ELF-1 (cell line): ENCODE data around the gene BRI3BP.
A peak's percentile ranks its signal among the peaks of the same experiment; 100 is the strongest.
"Not testable (repeated sequence)": the region's sequence is repeated elsewhere in the genome, so short reads cannot be mapped to it uniquely, and the experiment has no call there.

ENCODE experiments used
- DNase-seq: peaks from one replicate; pipeline ENCODE4 v3.0.0-alpha.2; 2016; ENCODE audit warnings: low read depth, low spot score

BRI3BP gene

DNA sequence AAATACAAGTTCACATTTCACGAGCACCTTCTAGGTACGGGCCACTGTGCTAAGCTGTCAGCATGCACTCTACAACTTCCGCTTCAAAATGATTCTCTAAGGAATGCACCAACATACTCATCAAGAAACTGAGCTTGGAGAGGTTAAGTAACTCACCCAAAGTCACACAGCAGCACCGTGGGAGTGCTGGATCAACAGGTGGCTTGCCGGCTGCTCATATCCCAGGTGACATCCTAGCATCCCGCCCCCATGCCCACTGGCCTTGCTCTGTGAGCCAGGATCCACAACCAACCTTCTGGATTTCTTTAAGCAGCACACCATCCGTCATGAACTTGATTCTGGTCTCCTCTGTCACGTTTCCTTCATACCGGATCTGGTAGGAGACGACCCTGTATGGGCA lies 21.2 kb upstream of the BRI3BP start:
- no peak for DNase-seq

DNA sequence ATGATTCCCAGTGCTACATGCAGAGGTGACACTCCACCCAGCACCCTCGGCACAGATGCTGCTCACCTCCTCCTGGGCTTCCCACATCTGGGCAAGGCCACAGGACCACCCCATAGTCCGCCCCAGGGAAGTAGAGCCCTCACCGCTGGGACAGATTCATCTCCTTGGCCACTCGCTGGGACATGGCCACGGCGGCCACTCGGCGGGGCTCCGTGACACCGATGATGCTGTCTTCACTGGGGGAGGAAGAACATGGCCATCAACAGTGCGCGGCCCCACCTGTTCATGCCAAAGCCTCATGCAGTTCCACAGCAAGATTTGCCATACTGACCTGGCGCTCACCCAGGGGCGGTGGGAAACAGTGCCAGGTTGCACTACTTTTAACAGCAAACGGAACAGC lies 18.2 kb upstream of the BRI3BP start:
- no peak for DNase-seq

DNA sequence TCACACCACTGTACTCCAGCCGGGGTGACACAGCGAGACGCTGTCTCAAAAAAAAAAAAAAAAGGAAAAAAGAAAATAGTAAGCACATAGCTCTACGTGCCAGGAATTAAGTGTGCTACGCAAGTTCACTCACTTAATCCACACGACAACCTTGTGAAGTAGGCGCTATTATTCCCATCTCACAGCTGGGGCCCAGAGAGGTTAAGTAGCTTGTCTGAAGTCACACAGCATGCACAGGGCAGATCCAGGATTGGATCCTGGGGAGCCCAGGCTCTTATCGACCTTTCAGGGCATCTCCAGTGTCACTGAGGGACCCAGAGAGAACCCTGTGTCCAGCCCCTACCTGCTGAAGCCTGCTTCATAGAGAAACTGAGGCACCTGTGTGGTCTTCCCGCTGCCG lies 16.4 kb upstream of the BRI3BP start:
- DNase-seq, result no peak

DNA sequence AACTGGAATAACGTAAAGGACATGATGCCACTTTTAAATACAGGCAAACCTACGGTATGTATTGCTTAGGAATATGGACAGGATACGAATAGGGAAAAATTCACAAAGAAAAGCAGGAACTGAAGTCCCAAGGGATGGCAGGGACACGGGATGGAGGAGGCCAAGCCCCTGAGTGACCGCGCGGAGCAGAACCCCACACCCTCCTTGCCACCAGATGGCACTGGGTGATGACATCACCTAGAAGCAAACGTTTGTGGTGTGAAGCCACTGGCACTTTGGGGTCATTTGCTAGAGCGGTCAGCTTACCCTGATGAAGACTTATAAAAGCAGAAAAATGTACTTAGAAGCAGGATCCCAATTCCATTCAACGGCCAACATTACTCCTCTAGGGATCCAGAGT lies 13.9 kb upstream of the BRI3BP start:
- DNase-seq, result no peak

DNA sequence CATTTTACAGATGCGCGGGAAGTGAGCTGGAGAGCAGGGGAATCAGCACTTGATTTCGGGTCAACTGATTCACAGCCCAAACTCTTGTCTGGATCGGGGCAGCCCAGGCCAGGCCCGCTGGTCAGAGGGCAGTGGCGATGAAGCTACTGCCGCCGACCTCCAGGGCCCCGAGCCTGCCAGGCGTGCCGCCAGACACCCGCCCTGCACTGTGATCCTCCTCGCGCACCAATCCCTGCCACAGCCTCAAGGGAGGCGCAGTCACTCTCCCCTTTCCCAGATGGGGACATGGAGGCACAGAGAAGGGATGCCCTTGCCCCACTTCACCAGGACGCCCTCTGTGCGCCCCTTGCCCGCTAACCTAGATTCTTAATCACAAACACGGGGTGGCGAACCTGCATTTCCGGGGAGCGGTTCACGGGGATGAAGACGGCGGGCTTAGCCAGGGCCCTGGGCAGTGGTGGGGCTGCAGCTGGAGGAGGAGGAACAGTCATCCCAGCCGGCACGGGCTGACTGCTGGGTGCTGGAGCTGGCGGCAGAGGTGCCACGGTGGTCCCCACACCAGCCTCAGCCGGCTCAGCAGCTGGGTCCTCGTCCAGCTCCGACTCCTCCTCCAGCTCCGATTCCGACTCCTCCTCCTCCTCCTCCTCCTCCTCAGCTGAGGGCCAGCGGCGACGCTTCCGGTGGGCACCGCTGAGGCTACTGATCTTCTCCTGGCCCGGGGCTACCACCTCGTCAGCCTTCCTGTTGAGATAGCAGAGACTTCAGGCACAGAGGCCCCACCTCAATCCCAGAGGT lies 13.2 kb upstream of the BRI3BP start:
- DNase-seq, result no peak

DNA sequence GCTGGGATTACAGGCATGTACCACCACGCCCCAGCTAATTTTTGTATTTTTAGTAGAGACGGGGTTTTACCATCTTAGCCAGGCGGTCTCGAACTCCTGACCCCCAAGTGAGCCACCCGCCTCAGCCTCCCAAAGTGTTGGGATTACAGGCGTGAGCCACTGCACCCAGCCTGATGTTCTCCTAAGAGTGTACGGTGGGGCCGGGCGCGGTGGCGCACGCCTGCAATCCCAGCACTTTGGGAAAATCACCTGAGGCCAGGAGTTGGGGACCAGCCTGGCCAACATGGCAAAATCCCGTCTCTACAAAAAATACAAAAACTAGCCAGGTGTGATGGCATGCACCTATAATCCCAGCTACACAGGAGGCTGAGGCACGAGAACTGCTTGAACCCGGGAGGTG lies 6.6 kb upstream of the BRI3BP start:
- not testable (repeated sequence) for DNase-seq

DNA sequence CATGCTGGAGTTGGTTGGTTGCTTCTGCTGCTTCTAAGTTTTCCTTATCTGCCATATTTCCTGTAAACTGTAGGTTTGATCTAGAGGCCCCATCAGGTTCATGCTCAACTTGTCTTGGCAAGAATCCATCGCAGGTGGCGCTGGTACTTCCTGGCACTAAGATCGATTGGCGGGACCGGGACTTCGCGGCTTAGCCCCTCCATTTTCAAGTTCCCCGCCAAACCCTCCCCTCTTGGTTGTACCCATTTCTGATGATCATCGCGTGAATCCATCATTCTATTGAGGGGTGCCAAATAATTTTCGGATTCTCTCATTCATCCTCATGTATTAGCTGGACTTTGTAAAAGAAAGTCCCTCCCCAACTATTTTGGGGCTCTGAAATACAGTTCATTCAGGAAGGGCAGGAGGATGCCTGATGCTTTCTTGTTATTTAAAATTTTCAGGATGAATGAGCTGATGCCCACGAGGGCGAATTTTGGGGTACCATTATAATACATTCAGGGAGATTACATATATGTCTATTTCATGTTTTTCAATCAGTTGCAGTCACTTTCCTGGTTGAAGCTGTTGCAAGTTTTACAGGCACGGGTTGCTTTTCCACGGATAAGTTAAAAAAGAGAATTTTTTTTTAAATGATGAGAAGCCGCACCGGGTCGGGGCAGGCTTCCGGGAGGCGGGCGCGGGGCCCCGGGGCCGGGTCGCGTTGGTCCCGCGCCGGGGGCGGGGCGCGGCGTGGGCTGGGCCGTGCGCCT lies 395 bp upstream of the BRI3BP start:
- peak; percentile 86 for DNase-seq

DNA sequence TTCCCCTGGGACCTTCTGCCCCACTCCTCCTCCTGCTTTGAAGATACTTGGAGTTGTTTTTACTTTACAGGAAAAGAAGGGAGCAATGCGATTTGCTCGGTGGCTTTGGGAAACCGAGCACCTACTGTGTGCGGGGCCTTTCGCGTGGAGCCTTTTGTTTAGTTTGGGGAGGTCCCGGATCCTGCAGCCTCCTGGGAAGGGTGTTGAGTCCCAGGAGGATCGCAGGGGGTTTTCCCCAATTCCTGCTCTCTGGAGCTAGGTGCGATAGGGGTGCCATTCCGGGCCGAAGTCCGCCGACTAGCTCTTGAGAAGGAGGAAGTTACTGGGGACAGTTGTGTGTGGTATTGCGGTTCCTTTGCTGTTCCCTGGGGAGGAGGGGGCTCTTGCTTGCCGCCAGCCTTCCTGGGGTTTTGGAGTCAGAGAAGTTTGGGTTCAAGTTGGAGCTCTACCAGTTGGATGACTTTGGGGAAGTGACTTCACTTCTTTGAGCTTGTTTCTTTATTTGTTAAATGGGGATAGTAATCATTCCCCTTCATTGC lies 1.1 kb downstream of the BRI3BP start:
- no peak for DNase-seq

DNA sequence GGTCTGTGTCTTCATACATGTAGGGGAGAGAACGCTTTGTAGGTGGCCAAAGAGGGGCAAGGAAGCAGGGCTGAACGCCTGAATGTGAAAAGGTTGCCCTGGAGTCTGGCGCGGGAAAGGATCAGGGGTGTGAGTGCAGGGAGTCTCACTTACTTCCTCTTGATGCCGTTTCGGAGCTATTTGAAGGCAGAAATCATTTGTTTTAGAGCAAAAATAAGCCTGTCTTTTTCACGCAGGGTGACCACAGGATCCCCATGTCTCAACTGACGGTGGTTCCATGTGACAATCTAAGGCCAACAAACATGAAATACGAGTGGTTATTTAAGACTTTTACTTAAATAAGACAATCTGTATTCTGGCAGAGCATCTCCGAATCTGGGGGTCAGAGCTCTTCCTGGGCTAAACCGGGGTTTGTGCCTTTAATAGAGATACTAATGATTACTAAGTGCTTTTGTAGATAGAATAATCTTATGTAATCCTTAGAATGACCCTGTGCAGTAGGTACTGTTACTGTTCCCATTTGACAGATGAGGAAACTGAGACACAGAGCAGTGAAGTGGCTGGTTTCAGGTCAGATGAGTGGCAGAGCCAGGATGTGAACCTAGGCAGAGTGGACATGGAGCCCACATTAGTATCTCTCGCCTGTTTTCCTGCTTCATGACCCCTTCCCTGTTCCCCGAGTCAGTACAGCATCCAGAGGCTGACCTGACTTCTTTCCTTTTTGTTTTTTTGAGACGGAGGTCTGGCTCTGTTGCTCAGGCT lies 1.9 kb downstream of the BRI3BP start:
- DNase-seq, result no peak

DNA sequence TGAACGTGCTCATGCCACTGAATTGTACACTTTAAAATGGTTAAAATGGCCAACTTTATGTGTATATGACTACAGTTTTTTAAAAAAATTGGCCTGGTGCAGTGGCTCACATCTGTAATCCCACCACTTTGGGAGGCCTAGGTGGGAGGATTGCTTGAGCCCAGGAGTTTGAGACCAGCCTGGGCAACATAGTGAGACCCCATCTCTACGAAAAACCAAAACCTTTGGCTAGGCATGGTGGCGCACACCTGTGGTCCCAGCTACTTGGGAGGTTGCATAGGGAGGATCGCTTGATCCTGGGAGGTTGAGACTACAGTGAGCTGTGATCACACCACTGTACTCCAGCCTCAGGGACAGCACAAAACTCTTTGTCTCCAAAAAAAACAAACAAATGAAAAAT lies 5.3 kb downstream of the BRI3BP start:
- no peak for DNase-seq

DNA sequence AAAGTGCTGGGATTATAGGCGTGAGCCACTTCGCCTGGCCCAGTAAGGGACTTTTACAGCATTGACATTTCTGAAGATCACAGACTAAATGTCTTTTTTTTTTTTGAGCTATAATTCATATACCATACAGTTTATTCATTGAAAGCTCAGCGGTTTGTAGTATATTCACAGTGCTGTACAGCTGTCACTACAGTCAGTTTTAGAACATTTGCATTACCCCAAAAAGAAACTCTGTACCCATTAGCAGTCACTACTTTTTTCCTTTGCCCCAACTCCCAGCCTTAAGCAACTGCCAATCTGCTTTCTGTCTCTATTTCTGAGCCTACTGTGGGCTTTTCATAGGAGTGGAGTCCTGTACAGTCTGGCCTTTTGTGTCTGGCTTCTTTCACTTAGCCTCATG lies 8.2 kb downstream of the BRI3BP start:
- no peak for DNase-seq

DNA sequence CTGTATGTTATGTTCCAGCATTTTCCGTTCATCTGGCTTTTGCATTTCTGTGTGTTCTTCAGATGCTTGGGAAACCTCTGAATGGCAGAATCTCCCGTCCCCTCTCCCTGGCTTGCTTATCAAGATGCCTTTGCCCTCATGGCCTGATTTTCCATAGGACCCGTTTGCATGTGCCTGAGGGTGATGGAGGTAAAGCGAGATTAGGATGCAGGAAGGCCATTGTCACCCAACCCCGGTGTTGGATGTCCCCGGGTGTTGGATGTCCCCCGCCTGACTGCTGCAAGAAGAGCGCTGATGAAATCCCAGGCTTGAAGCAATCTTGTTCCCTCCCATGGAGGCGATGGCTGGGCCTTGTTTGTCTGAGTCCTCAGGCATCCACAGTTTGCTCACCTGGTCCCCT lies 9.6 kb downstream of the BRI3BP start:
- DNase-seq, result no peak

DNA sequence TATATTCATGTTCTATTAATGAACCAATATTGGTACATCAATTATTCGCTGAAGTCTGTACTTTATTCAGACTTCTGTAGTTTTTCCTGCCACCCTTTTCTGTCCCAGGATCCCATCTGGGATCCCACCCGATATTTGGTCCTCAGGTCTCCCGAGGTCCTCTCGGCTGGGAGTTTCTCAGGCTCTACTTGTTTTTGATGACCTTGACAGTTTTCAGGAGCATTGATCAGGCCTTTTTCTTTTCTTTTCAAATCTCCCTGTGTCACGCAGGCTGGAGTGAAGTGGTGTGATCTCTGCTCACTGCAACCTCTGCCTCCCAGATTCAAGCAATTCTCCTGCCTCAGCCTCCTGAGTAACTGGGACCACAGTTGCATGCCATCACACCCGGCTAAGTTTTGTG lies 11.2 kb downstream of the BRI3BP start:
- no peak for DNase-seq

DNA sequence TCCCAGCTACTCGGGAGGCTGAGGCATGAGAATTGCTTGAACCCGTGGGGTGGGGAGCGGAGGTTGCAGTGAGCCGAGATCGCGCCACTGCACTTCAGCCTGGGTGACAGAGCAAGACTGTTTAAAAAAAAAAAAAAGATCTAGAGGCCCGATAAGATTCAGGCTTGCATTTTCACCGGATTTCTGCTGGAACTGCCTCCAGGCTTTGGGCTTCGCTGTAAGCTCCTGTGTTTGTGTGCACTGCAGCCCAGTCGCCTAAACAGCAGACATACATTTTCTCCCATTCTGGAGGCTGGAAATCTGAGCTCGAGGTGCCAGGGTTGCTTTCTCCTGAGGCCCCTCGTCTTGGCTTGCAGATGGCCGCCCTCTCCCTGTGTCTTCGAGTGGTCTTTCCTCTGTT lies 12.2 kb downstream of the BRI3BP start:
- peak; percentile 44 for DNase-seq

DNA sequence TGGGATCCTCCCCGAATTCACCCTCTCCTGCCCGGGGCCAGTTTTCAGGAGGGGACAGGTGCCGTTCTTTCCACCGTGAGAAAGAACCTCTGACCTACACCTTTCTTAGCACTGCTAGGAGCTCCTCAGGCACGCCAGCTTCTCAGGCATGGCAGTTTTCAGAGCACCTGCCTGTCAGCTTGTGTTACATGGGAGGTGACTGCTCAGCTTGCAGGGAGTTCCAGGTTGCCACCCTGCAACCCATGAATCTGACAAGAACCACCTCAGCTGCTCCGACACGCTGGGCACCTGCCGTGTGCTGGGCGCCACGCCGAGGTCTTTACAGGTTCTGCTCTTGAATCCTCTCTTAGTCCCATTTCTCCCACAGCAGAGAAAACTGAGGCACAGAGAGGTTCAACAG lies 12.9 kb downstream of the BRI3BP start:
- DNase-seq, result no peak

DNA sequence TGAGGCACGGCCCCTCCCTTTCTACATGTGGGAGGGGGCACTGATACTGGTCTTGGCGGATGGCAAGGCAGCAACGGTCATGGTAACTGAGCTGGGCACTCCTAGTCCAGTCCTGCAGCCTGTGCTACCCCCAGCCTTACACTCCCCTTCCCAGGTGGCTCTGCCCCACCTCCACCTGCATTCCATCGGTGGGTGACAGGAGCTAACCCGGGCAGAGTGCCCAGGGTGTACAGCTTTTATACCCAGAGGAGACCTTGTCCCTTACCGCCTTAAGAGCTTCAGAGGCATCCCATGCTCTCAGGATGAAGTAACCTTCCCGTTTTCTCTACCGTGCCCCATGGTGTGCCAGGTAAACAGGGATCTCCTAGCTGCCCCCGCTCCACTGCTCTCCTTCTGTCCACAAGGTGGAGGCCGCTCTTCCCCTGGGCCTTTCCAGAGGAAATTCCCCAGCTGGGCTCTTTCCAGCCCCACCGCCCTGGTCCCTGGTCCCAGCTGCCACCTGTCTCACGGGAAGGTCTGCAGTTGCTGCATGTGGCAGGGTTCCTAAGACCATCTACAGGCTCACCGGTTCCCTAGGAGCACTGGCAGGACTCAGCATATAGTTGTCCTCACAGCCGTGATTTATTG lies 20.5 kb downstream of the BRI3BP start:
- DNase-seq, result no peak

DNA sequence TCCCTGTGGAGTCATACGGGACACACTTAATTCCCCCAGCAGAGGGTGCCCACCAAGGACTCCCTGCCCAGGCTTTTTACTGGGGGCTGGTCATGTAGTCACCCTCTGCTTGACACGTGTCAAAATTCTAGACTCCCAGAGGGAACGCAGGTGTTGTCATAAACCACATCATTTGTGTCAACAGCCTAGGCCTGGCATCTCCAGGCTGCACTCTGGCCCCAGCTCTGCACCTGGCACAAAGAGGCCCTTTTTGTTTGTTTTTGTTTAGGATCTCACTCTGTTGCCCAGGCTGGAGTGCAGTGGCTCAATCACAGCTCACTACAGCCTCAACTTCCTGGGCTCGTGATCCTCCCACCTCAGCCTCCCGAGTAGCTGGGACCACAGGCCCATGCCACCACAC lies 21.1 kb downstream of the BRI3BP start:
- DNase-seq, result no peak

DNA sequence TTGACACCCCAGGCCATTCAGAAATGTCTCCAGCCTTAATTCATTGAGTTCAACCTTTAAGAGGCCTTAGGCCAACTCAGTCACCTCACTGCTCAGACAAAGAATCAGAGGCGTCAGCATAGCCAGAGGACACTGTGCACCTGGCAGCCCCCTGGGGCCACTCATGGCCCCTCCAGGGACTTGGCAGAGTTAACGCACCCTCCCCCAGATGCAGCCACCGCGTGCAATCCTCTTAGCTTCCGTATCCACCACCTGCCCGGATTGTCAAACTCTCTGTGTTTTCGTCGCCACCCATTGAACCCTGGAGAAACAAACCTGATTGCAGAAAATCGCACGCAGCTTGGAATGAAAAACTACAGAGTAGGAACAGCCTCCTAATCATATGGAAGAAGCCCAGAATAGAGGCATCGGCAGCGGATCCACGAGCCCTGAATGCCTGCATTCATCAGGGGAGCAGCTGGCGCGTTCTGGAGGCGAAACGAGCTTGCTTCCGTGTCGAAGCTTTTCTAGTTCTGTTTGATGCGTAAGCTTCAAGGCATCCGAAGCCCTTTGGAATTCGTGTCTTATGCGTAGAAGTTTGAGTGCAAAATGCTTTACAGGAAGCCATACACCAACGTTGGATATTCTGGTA lies 22.4 kb downstream of the BRI3BP start:
- no peak for DNase-seq

DNA sequence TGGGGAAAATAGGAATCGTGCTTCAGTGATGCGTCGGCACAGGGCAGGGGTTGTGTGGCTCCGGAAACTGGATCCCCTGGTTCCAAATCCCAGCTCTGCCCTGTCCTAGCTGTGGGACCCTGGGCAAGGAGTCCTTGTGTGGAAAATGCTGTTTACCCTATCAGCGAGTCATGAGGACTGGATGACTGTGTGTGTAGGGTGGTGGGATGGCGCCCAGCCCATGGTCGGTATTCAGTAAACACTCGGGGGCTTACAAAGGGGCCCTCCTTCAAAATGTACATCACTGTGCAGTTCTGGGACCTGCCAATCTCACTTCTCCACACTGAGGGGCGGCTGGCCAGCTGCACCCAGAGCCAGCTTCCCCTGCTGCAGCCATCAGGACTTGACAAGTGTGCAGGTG lies 24.4 kb downstream of the BRI3BP start:
- no peak for DNase-seq

DNA sequence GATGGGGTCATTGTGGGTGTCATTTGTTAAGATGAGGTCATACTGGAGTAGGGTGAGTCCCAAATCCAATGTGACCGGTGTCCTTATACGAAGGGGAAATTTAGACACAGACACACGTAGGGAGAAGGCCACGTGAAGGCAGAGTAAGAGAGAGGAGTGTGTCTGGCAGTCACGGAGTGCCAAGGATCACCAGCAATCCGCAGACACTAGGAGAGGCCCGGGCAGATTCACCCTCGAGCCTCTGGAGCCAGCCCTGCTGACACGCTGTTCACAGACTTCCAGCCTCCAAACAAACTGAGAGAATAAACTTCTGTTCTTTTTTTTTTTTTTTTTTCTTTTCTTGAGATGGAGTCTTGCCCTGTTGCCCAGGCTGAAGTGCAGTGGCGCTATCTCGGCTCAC lies 24.9 kb downstream of the BRI3BP start:
- DNase-seq, result no peak

DNA sequence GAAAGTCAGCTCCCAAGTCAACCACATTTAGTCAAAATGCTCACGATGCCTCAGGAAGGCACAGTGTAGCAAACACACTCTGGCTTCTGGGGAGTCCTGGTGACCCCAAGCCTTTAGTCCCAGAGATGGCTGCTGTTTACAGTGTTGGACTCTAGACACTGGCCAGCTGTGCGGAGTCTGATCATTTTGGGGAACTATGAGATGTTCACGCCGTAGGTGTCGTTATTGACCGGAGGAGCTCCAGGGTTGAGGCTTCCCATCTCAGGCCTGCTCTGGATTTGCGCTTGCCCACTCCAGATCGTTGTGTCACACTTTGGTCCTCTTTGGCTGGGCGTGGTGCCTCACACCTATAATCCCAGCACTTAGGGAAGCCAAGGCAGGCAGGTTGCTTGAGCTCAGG lies 27.7 kb downstream of the BRI3BP start:
- no peak for DNase-seq
